GM18499 (cell line): ENCODE results near the gene SYNE3.

Experiments used
- ATAC-seq: cut with Tn5 transposase; IDR thresholded peaks from one replicate; pipeline ENCODE4 v1.9.1; 2021; ENCODE audit warnings: moderate number of reproducible peaks; ENCODE audit not compliant: insufficient read depth, unreplicated experiment

Gene SYNE3

GRCh38 chr14:95491936-95492608, 24.4 kb downstream of the SYNE3 start:
- ATAC-seq = no peak

- no peak for ATAC-seq
Measured at GRCh38 chr14:95490727-95491451, 25.6 kb downstream of the SYNE3 start.

DNA sequence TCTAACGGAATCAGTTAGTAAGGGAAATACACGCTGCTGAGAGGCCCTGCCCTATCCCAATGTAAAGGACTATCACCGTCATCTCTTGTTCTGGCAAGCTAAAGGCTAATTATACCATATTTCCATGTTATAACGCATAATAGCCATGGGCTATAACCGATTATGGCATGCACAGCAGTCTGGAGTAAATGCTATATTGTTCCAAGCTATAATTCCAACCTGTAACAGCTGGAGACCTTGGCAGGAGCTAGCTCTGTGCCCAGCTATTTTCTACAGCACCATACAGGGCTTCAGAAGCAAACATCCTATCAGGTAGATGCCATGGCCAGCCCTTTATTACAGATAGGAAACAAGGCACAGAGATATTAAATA, 26.3 kb downstream of the SYNE3 start:
- no peak for ATAC-seq

DNA sequence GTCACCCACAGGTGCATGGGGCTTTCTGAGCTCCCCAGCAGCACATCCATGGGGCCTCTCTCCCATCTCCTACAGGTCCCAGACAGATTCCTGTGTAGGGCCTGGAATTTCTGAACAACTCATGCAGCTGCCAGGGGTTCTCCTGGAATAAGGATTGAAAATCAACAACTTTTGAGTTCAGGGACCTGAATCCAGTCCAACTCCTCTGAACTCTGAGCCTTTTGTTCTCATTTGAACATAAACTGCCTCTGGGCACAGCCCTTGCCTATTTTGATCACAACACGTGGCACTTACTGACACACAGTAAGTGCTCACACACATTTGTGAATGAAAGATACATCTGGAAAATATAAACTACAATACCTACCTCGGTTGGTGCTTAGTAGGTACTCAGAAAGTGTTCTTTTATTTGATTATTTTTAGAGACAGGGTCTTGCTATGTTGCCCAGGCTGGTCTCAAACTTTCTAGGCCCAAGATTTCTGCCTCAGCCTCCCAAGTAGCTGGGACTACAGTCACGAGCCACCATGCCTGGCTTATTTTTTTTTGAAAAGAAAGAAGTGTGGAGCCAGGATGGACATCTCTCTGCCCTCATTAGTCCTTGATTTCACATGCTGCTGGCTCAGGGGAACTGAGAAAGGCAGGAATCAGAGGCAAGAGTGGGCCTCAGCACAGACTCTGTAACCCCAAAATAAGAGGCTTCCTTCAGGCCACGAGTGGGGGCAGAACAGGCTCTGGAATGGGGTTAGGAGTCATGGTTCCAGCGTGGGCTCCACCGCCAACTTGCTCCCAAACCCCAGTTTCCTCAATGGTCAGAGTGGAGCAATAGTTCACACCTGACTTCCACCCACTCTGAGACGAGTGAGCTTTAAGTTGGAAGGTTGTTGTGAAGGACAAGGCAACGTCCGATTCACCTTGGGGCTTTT, 27.0 kb downstream of the SYNE3 start:
- ATAC-seq = no peak

- ATAC-seq = no peak
Measured at GRCh38 chr14:95488376-95489213, 27.9 kb downstream of the SYNE3 start.

DNA sequence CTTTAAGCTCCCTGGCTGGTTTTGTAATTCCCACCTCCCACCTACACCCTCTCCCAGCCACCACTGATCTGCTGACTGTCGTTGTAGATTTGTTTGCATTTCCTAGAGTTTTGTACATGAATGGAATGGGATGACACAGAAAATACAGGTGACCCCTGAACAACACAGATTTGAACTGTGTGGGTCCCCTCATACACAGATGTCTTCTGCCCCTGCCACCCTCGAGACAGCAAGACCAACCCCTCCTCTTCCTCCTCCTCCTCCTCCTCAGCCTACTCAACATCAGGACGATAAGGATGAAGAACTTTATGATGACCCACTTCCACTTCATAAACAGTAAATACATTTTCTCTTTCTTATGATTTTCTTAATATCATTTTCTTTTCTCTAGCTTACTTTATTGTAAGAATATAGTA, 28.8 kb downstream of the SYNE3 start:
- ATAC-seq = no peak

GRCh38 chr14:95486875-95487668, 29.4 kb downstream of the SYNE3 start:
- no peak for ATAC-seq

DNA sequence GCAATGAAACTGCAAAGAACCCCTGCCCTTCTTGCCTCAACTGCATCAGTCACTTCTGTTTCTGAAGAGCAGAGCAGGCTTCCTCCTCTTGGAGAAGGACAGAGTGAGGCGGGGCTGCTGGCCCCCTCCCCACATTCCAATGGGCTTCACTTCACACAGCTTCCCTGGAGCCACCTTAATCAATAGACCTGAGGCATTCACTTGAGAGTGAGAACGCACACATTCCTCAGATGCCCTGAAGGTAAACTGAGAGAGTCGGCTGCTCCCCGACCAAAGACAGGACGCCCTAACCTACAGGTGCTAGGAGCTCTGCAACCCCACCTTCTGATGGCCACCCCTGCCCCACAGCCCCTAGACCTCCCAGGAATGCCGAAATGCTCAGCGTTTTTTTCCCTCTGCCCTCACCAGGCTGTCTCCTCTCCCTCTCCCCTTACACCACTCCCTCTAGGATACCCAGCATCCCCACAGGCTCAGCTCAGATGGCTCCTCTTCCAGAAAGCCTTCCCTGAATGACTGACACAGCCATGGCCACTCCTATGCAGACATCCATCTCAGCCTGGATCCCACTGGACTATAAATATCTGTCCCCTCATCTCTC, 31.1 kb downstream of the SYNE3 start:
- ATAC-seq = no peak

DNA sequence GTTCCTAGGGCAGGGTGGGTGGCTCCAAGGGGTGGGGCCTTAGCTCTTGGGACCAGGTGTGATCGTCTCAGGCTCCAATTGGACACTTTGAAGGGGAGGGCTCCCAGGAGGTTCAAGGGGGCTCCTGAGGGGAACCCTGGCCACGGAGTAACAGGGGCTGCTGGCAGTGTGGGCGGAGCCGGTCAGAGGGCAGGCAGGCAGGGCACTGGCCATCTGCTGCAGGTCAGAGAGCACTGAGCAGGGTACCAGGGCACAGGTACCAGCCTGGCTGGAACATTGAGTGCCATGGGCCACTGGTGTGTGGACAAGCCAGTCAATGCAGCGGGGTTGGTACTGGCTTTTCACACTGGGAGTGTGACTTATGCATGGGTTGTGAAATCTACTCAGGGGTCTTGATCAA, 32.2 kb downstream of the SYNE3 start:
- ATAC-seq = no peak

DNA sequence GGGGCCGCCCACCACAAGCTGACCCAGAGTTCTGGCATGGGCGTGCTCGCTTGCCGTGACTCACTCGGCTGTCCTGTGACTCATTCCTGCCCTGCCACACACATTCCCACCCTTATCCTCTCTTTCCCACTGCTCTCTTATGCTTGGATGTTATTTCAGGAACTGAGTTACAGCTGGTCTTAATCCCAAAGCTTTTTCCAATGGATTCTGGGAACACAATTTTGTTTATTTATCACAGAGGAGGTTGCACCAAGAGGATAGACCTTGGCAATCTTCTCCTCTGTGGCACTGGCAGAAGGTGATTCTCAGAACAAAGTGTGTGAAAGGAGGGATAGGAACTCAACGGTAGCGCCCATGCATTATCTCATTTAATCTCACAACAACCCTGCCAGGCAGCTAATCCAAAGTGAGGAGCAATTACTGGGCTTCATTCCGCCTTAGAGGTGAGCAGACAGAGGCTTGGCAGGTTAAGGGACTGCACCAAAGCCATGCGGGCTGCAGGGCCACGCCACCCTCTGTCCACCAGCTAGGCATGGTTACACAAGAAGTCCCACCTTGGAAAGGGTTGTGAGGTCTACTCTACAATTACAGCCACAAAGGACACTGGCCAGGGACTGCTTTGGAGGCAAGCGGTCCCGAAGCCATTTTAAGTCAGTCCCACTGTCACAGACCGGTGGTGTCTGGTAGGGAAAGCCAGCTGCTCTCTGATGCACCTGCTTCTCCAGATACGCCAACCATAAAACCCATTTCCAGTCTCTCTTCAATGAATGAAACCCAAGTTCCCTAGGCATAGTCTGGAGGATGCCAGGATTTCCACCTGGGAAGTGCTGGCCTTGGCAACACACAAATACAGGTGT, 32.9 kb downstream of the SYNE3 start:
- no peak for ATAC-seq

DNA sequence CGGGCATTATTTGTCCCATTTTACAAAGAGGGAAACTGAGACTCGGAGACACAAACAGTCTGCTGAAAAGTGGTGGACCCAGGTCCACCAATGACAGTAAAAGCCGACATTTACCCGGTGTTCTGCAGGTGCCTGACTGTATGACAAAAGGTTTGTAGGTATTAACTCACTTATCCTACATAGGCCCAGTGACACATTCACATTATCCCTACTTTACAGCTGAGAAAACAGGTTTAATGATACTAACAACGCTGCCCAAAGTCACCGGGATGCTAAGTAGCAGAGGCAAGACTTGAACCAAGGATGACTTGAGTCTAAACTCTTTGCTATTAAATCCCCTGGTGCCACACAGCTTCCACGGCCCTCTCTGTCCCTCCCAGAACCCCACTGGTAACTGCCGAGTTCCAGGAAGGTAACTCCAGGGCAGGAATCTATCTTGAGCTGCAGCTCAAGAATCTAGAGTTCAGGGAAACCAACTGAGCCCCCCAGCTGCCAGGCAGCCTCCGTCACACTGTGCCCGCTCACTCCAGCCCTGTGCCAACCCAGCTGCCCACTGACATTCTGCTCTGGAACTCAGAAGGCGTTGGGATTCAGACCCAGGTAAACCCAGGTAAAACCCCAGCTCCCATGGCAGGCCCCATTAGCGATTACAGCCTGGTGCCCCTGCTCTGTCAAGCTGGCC, 33.7 kb downstream of the SYNE3 start:
- no peak for ATAC-seq

DNA sequence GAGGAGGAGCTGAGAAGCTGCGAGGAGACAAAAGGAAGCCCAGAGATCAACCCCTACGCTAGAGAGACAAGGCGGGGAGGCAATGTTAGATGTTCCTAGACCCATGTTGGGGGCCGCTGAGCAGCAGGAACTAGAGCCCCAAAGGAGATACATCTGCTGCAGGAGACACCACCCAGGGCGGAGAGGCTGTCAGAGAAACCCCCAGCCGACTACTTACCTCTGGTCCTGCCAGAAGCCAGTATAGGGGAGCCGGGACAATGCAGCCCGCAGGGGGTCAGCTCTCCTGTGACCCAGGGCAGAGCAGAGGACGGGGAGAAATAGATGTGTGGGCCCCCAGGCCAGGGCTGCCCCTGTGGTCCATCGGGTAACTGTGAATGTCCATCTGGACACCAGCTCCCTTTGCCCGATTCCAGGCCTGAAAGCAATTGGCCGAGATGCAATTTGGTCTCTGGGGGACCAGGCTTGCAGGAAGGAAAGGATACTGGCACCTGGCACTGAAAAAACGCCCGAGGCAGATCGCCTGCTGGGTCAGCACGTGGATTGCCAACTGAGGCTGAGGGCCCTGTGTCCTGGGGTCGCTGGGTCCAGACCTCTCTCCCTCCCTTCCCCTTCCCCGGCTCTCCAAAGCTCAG, 34.9 kb downstream of the SYNE3 start:
- no peak for ATAC-seq

DNA sequence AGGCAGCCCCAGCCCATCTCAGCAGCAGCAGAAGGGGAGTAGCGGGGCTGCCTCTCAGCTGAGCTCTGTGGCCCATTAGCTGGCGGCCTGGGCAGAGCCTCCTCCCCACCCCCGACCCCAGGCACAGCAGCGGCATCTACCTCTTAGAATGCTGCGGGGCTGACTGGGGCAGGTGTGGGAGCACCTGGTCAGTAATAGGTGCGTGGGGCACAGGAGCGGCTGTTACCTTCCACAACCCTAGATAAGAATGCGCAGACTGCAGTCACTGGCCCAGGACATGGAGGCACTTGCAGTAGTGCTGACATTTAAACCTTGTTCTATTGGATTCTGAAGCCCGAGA, 35.6 kb downstream of the SYNE3 start:
- no peak for ATAC-seq

DNA sequence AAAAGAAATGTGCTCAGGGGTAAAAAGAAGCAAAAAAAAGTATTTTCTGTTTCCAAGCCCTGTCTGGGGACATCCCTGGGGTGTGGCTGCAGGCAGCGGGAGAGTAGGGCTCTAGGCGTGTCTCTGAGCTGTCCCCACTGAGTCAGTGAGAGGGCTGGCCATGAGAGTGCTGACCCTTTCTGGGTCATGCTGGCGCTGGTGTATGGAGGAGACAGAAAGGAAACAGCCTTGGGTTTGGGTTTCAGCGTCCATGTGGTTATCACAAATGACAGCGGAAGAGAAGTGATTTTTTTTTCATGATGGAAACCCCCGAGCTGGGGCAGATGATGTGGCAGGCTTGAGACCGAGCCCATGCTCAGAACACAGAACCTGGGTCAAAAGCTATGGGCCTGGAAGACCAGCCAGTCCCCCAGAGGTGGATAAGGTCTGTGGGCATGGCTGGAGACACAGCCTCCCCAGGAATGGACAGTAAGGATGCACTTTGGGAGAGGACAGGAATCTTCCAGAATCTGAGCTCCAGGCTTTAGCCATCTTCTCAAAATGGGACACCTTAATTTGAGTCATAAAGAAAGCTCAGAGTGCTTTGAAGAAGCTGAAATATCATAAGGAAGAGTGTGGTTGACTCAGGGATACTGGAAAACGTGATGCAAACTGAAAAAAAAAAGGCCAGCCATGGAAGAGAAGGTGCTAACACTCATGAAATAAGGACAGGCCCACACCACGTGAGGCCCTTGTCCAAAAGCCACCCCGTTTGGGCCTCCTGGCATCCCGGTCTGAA, 36.2 kb downstream of the SYNE3 start:
- ATAC-seq = no peak

GRCh38 chr14:95479494-95479893, 37.0 kb downstream of the SYNE3 start:
- ATAC-seq = no peak

DNA sequence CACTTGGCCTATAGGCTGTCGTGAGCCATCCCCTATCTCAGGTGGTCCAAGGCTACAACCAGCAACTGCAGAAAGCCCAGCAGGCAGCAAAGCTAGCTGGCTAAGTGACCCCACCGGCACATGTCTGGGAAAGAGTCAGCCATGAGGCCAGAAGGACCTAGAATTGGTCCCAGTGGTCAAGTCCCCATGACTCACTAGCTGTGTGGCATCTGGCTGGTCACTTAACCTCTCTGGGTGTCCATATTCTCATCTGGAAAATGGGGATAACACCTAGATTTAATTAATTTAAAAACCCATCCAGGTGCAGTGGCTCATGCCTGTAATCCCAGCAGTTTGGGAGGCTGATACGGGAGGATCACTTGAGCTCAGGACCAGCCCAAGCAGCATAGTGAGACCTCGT, 37.6 kb downstream of the SYNE3 start:
- ATAC-seq = no peak

GRCh38 chr14:95478309-95478708, 38.1 kb downstream of the SYNE3 start:
- ATAC-seq = no peak
